Measurements from ENCODE around the gene POU2AF1.

- TF ChIP-seq YY1 (IDR thresholded peaks at IDR 0.05), result no peak
- TF ChIP-seq CTCF (IDR thresholded peaks at IDR 0.05; ENCODE audit: low read depth, low read length, missing input control), result no peak
- TF ChIP-seq MAX (IDR thresholded peaks at IDR 0.05), result no peak
- no peak for TF ChIP-seq REST (IDR thresholded peaks at IDR 0.05)
- no peak for TF ChIP-seq JUND (IDR thresholded peaks at IDR 0.05)
- TF ChIP-seq HNF4G (IDR thresholded peaks at IDR 0.05), result no peak
- no peak for TF ChIP-seq FOXA1 (IDR thresholded peaks at IDR 0.05)
- no peak for TF ChIP-seq GABPA (IDR thresholded peaks at IDR 0.05 in 1 of 2, conservative IDR thresholded peaks at IDR 0.05 in 1 of 2)
- TF ChIP-seq HNF4A (conservative IDR thresholded peaks at IDR 0.05), result no peak
- no peak for TF ChIP-seq TAF1 (conservative IDR thresholded peaks at IDR 0.05)
- TF ChIP-seq SP1 (IDR thresholded peaks at IDR 0.05), result no peak
- TF ChIP-seq ATF3 (IDR thresholded peaks at IDR 0.05), result no peak
Observed at GRCh38 chr11:111406589-111406988, 27.5 kb upstream of the POU2AF1 start.

Measured in liver (tissue), 3 donors.